GM21515 (cell line): Measurements from ENCODE around the gene CD177.
"Not testable (repeated sequence)": the region's sequence is repeated elsewhere in the genome, so short reads cannot be mapped to it uniquely, and the experiment has no call there.

Experiments
- ATAC-seq: cut with Tn5 transposase; IDR thresholded peaks from one replicate; pipeline ENCODE4 v1.9.1; 2021; ENCODE audit not compliant: unreplicated experiment

Gene CD177

DNA sequence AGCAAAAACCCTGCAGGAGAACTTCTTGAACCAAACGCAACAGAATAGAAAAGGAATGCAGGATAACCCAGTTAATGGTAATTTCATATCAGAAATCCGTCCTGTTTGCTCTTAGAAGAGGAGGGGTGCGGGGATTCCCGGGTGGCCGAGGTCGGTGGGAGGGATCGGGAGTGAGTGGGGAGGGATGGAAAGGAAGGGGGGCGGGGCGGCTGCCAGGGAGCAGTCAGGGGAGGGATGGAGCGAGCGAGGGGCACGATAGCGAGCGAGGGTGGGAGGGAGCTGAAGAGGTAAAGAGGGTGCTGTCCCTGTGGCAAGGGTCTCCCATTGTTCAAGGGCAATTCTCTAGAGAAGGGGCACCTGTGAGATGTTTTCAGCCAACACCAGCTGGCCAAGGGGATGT is 26.5 kb downstream of the CD177 start:
- ATAC-seq = no peak

DNA sequence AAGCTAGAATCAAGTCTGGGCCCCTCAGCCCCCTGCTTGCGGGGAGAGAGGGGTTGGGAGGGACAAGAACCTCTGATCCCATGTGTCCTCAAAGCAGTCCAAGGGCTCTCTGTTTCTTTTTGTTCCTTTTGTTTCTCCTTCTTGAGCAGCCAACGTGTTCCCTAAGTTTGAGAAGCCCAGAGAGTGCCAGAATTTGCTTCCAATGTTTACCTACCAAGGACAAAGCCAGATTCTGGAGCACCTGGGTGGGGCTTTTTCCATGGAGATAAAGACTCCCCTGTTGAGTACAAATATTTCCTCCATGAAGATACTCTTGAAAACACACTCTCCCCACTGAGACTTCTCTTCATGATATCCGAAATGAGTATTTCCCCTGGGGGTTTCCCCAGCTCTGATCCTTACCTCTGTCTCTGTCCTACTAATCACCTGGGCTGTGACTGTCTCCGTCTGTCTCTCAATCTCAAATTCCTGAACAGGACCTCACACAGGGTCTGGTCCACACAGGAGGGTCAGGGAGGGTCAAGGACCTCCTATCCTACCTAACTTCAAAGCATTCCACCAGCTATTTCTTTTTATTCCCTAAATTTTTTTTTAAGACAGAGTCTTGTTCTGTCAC is 27.4 kb downstream of the CD177 start:
- ATAC-seq = no peak

DNA sequence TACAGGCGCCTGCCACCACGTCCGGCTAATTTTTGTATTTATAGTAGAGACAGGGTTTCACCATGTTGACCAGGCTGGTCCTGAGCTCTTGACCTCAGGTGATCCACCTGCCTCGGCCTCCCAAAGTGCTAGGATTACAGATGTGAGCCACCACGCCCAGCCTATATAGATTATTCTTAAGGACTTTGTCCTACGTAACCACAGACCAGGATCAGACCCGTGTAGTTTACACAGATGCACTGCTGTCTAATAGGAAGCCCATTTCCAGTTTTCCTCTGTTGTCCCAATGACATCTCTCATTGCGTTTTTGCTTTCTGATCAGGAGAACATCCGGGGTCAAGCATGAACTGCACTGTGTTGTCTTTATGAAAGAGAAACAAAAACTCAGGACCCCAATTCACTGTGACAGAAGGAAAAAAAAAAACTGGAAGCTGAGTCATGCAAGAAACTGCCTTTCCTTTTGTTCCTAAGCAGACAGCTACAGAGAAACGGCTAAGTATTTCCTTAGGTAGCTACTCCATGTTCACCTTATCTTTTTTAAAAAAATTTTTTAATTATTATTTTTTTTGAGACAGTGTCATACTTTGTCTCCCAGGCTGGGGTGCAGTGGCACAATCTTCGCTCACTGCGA is 29.2 kb downstream of the CD177 start:
- ATAC-seq = not testable (repeated sequence)

DNA sequence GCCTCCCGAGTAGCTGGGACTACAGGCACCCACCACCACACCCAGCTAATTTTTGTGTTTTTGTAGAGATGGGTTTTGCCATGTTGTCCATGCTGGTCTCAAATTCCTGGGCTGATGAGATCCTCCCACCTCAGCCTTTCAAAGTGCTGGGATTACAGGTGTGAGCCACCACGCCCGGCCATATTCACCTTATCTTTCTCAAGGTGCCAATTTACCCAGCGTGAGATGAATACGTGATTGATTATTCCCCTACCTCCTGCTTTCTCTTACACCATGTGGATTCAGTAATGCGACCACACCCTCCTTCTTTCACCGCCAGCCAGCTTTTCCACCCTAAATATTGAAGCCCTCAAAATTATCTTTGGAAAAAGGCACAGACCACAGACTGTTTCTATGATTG is 29.8 kb downstream of the CD177 start:
- ATAC-seq = not testable (repeated sequence)

DNA sequence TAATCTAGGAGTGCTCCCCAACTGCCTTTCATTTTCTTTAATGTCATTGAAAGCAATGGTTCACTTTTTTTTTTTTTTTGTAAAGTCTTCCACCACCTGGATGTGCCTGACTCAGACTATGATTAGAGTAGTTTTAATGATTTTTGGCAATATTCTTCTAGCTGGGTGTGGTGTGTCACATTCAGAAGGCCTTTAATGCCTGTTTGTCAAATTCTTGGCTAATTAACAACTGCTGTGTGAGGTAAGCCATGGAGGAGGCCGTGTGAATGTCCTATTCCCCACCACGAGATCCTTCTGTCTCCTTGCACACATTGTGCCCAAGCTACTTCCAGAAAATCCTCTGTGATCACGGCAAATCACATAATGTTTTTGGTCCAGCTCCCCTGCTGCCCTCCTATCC is 30.3 kb downstream of the CD177 start:
- ATAC-seq = not testable (repeated sequence)

DNA sequence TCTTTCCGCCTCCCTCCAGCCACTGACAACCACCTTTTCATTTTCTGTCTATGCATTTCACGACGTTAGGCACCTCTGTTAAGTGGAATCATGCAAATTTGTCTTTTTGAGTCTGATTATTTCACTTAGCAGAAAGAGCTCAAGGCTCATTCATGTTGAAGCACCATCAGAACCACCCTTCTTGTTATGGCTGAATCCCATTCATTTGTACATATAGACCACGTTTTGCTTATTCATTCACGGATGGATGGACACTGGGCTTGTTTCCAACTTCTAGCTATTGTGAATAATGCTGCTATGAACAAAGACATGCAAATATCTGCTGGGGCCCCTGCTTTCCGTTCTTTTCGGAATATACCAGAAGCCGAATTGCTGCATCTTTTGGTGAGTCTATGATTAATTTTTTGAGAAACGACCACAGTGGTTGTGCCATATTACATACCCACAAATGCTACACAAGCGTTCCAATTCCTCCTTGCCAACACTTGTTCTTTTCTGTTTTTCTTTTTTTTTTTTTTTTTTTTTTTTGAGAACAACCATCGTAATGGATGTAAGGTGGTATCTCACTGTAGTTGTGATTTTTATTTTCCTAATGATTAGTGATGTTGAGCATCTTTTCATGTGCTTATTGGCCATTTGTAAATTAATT is 37.5 kb downstream of the CD177 start:
- ATAC-seq = not testable (repeated sequence)

DNA sequence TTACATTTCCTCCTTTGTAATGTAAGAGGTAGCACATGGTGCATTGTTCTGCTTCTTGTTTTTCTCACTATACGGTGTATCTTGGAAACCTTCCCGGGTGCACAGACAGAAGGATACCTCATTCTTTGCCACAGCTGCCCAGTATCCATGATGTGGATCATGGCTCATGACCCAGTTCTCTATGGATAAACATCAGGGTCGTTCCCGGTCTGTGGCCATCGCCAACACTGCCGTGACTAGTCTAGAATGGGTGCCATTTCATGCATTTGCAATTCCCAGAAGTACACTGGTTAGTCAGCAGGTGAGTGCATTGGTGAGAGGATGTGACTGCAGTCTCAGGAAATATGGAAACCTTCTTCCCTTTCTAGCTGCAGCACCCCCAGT is 38.1 kb downstream of the CD177 start:
- ATAC-seq = not testable (repeated sequence)

DNA sequence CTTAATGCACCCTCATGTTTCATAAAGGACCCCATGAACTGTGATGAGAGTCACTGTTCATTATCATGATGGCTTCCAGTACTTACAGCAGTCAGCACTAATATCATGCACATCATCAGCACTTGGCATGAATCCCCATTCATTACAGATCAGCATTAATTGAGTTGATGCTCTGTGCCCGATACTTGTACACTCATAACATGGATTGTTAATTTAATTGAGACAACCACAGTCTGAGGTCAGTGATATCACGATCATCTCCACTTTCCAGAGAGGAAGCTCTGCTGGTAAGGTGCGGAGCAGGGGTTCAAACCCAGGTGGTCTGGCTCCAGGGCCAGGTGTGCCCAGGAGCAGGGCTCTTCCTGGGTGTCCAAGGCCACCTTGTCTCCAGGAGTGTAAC is 40.0 kb downstream of the CD177 start:
- not testable (repeated sequence) for ATAC-seq

DNA sequence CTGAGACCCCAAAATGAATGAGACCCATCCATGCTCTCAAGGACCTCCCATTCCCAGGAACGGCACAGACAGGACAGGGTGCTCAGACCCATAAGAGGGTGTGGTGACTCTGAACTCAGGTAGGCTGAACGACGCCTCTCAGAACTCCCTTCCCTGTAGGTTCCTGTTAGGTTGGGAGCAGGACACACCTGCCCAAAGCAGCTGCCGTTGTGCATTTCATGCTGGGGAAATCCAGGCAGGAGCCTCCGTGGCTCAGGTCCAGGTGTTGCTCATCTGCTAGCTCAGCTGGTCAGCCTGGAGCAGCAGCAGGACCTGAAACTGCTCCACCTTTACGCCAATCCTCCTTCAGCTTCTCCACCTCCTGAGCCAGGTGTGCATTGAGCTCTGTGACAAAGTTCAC is 42.1 kb downstream of the CD177 start:
- no peak for ATAC-seq

DNA sequence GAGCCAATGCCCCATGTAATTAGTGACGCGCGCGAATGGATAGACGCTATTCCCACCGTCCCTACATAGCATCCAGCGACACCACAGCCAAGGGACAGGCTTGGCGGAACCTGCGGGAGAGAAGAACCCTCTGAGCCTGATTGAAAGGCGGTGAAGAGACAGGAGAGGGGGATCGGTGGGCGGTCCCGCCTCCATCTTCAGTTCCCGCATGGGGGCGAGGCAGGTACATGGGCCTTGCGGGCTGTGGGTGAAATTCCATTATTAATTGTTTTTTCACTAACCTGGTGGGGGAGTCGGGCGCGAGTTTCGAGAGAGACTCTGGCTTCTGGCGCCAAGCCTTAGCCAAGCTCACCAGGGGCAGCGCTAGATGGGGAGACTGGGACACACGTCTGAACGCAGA is 52.8 kb downstream of the CD177 start:
- no peak for ATAC-seq

DNA sequence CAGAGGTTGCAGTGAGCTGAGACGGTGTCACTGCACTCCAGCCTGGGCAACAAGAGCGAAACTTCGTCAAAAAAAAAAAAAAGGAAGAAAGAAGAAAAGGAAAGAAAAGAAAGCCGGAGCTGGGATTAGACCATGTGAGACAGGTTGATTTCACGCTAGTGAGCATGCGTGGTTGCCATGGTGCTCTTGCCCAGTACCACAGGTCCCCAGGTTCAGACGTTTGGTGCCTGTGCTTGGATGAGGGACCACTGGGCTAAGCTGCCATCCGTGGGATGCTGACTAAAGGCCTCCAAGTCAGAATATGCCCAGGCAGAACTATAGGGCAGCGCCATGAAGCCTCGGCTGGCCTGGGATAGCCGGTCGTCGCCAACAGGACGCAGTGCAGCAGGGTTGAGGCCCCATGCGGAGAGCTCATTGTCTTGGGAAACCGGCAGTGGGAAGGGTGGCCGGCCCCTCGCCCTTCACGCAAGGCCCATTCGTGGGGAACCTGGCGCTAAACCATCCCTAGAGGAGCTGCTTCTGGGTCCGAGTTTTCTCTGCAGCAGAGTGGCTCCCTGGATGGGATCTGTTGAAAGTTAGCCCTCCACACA is 54.0 kb downstream of the CD177 start:
- no peak for ATAC-seq

DNA sequence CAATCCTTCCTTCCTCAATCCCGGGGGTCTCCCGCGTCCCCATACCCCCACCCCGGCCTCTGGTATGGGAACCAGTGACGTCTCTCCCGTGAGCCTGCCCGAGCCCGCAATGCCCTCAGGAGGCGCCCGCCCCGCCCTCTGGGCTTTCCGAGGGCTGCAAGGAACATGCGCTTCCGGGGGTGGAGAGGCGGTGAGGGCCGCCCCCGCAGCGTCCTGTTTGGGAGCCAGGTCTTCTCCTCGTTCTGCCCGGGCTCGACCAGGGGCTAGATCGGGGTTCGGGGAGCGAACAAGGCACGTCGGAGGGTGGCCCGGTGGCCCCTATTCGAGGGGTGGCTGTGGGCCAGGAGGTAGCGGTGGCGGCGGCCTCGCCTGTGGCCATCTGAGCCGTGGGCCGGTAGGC is 54.6 kb downstream of the CD177 start:
- ATAC-seq = no peak

DNA sequence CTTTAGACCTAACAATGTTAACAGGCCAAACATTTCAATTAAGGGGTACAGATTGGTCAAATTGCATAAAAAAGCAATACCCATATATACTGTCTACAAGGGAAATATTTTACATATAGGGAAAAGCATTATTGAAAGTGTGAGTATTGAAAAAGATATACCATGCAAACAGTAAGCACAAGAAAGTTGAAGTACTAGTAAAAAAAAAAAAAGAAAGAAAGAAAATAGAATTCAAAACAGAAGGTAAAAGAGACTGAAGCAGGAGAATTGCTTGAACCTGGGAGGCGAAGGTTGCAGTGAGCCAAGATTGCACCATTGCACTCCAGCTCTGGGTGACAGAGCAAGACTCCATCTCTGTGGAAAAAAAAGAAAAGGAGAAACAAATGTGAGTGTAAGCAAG is 55.9 kb downstream of the CD177 start:
- no peak for ATAC-seq

DNA sequence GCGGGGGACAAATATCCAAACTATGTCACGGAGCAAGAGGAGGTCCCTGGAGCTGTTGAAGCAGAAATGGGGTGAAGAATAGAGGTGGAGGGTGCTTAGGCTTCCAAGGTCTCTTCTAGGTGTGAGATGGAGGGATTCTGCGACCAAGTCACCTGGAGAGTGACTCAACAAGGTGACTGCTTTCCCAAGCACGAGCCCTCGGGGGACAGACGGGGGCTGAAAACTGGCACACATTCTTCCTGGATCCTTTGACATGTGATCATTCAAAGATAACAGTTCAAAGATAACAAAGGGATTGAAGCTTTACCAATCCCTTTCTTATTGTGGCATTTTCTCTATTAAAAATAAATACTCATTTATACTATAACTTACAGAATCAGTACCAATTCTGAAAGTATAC is 59.0 kb downstream of the CD177 start:
- no peak for ATAC-seq
